Spinal cord (tissue), 10 donors: ENCODE measurements around the gene ARHGAP22. TPM values are rescaled to one million over a fixed set of nuclear protein-coding genes. Genes with fewer than 3 reads are reported as not detected.

Source experiments
- DNase-seq, 6 donors: peaks; one replicate each; pipeline versions ENCODE4 v3.0.0 to v3.0.0-alpha.2; 2013 to 2015; ENCODE audit warnings: low spot score in 6 of 6, low read depth in 4 of 6
- H3K27ac ChIP-seq: one replicate; pipeline ENCODE4 v1.5.1; 2013; ENCODE audit warnings: low read depth, low read length, control low read depth
- H3K27me3 ChIP-seq: one replicate; pipeline ENCODE4 v1.6.1; 2013; ENCODE audit warnings: low read length; ENCODE audit not compliant: control insufficient read depth, insufficient read depth
- H3K36me3 ChIP-seq: one replicate; pipeline ENCODE4 v1.6.1; 2013; ENCODE audit warnings: low read length; ENCODE audit not compliant: control insufficient read depth, insufficient read depth
- H3K4me1 ChIP-seq: one replicate; pipeline ENCODE4 v1.6.1; 2013; ENCODE audit warnings: low read length; ENCODE audit not compliant: control insufficient read depth, insufficient read depth
- H3K4me3 ChIP-seq: one replicate; pipeline ENCODE4 v1.5.1; 2013; ENCODE audit warnings: low read depth, low read length, control low read depth
- H3K9me3 ChIP-seq: one replicate; pipeline ENCODE4 v1.6.1; 2013; ENCODE audit warnings: low read length; ENCODE audit not compliant: control insufficient read depth, insufficient read depth
- WGBS: methylation state at CpG from one replicate; pipeline ENCODE4 v1.1.5; 2013; ENCODE audit warnings: missing lambda C conversion rate; ENCODE audit not compliant: insufficient coverage; 5-methylcytosine and 5-hydroxymethylcytosine counted together
- polyA plus RNA-seq, 2 donors: library from polyadenylated mRNA; unstranded; fragments of 120-200 nt; gene quantifications; one replicate each; pipeline ENCODE4 v1.2.1, GENCODE V29; 2013; ENCODE audit not compliant: insufficient read length in 2 of 2
- total RNA-seq, 2 donors: library from RNA; depleted of rRNA in 1 of 2; stranded (reverse); fragments of 120-200 nt in 1 of 2; fragments of >200 nt in 1 of 2; gene quantifications; one replicate each; pipeline versions ENCODE4 v1.2.3 to v1.2.4, GENCODE V29; 2013 to 2014
- donor health status: healthy.

ARHGAP22 gene
- total and polyA plus RNA-seq, 4 donors = 6.2 to 13.2 (median 11.9) TPM

DNA sequence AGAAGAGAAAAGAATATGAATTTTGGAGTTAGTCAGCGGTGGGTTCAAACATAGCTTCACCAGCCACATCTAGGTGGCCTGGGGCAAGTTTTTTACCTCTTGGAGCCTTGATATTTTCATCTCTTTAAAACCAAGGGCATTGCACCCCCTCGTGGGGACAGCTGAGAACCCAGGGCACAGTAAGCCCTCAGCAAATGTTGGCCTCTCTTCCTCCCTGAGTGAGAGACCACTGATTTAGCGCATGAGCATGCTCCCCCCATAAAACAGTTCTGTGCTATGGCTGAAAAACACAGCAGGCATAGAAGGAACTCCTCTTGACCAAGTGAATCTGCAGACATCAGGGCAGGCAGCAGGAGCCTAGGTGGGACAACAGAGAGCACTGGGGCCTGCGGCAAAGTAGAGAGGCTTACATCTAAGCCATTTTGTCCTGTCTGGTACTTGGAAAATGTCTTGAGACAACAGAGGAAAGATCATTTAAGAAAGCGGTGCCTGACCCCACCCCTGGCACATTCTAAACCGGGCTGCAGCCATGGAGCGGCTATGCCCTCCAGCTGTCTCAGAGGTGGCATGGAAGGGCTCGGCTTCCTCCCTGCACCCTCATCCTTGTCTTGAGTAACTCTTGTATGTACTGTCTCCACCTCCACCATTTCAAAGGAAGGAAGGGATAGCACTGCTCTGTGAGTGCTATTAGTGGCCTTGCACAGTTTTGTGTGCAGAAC lies 94.7 kb downstream of the ARHGAP22 start:
- Histone ChIP-seq H3K27ac (no peak overlapping the region), H3K36me3 (no peaks in the 10 kb centered on the region), H3K4me3 (no peak overlapping the region), H3K4me1 (peaks cover 13% of the 10 kb centered on the region), H3K27me3 (no peaks in the 10 kb centered on the region), H3K9me3 (peaks cover 8% of the 10 kb centered on the region)
- no peak for DNase-seq
- WGBS = 80% methylated on average over 6 of the region's 8 CpGs

DNA sequence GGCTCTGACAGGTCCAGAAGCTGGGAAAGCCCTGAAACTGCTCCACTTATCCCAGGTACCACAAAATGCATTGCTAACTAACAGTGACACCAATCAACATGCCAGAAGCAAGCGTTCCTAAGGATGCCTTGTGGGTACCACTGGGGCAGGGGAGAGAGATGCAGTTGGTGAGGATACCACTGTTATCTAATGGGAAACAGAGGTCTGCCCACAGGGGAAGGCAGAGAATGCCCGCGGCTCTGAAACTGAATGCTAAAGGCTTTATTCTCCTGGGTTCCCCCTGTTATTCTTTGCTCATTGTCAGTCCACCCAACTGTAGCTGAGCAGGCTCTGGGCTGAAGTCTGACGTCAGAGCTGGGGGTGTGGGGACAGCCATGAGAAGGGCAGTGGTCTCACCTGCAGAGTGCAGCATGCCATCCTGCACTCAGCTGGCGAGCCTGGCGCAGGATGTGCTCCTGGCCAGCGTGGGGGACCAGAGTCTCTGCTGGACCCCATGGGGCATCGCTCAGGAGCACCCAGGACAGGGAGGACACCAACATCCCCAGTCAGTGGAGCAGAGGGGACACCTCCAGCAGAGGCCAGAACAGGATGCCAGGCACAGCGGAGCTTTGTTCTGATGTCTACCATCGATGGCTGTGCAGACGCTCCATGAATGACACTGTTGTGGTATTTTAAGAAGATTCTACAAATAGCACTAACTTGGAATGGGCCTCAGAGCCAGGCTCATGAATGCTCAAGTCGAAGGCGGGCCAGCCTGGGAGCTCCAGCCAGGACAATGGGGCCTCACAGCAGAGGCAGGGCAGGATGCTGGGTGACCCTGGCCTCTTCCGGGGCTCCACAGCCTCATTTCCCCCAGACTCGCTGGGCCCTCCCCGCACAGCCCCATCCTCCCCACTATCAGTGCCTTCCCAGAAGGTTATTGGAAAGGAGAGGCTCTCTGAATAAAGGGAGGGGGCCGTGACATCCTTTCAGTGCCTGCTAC lies 95.8 kb downstream of the ARHGAP22 start:
- WGBS = 72% methylated on average over 13 of the region's 17 CpGs
- Histone ChIP-seq H3K27me3 (no peaks in the 10 kb centered on the region), H3K36me3 (no peaks in the 10 kb centered on the region), H3K4me1 (peaks cover 13% of the 10 kb centered on the region), H3K9me3 (peaks cover 2% of the 10 kb centered on the region), H3K27ac (no peak overlapping the region), H3K4me3 (no peak overlapping the region)
- DNase-seq = no peak

DNA sequence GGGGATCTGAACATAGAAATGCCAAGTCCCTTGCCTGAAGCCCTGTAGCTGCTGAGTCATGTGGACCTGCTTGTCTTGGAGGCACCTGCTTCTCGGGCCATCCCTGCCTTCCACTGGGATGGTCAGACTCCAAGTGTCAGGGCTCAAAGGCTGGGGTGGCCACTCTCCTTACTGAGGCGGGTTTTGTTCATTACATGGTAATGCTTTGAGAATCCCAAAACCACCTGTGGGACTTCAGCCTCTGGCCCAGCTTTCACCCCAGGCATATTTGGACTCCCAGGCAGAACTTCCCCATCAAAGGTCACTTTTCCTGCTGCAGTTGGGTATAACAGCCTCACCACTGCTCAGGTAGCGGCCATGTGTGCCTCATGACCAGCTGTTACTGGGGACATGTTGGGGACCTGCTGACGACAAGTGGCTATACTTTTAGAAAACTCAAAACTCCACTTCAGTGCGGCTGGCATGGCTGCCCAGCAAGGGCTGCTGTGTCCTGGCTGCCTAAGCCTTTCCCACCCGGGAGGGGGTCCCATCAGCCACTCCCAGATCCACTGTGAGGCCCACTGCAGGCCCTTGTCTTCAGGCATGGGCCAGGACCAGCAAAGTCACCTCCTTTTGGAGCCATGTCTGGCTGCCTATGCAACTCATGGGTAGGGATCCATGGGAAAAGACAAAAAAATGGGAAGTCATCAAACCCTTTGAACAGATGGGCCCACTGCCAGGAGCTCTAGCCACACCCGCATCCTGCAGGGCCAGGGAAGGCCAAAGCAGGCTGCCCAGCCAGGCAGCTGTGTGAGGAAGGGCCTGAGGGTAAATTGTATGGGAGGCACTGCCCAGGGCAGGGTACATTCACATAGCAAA lies 96.7 kb downstream of the ARHGAP22 start:
- Histone ChIP-seq H3K9me3 (no peaks in the 10 kb centered on the region), H3K27ac (no peak overlapping the region), H3K4me3 (no peak overlapping the region), H3K36me3 (no peaks in the 10 kb centered on the region), H3K4me1 (peaks cover 13% of the 10 kb centered on the region), H3K27me3 (no peaks in the 10 kb centered on the region)
- DNase-seq = no peak
- 92% methylated on average over 7 of the region's 7 CpGs for WGBS

DNA sequence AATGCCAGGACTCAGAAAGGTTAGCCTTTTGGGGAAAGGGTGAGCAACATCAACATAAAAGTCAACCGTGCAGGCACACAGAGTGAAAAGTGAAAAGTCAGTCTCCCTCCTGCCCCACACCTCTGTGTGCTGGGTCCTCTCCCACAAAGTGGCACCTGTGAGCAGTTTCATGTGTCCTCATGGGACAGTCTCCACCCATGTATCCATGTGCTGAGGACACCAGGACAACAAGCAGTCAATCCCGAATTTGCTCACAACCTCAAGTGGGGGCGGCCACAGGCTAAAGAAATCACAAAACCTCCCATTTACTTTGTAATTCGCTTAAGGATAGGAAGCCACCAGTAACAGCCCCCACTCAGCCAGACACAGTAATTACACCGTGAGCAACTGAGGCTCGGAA lies 97.4 kb downstream of the ARHGAP22 start:
- DNase-seq = no peak
- H3K4me1 ChIP-seq = peaks cover 13% of the 10 kb centered on the region
- H3K4me3 ChIP-seq = no peak overlapping the region
- no peaks in the 10 kb centered on the region for H3K9me3 ChIP-seq
- WGBS = 78% methylated on average over 1 of the region's 6 CpGs
- H3K36me3 ChIP-seq = no peaks in the 10 kb centered on the region
- H3K27me3 ChIP-seq = no peaks in the 10 kb centered on the region
- no peak overlapping the region for H3K27ac ChIP-seq

DNA sequence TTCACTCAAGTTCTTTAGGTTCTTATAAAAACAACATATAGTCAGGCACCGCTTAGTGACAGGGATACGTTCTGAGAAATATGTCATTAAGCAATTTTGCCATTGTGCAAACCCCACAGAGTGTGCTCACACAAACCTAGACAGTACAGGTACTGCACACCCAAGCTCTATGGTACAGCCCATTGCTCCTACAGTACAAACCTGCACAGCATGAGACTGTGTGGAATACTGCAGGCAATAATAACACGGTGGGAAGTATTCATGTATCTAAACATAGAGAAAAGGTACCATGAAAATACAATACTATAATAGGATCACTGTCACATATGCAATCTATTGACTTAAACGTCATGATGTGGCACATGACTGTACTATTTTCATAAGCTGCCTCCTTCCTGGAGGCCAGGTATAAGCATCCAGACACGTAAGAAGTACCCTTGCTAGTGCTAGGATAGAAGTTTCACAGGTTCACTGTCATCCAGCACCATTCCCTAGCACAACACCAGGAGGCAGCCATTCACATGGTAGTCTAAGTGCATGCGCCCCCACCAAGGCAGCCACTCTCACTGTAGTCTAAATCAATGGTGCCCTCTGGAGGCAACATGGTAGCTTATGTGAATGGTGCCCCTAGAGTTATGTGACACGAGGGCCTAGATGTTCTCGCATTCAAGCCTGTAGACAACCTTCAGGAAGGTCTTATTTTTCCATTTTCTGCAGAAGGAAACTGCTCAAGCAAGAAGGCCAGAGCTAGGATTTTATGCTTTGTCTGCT lies 98.5 kb downstream of the ARHGAP22 start:
- H3K27ac ChIP-seq = no peak overlapping the region
- H3K9me3 ChIP-seq = no peaks in the 10 kb centered on the region
- H3K36me3 ChIP-seq = no peaks in the 10 kb centered on the region
- H3K4me1 ChIP-seq = peaks cover 13% of the 10 kb centered on the region
- no peak for DNase-seq
- 95% methylated on average over 5 of the region's 8 CpGs for WGBS
- no peak overlapping the region for H3K4me3 ChIP-seq
- no peaks in the 10 kb centered on the region for H3K27me3 ChIP-seq

DNA sequence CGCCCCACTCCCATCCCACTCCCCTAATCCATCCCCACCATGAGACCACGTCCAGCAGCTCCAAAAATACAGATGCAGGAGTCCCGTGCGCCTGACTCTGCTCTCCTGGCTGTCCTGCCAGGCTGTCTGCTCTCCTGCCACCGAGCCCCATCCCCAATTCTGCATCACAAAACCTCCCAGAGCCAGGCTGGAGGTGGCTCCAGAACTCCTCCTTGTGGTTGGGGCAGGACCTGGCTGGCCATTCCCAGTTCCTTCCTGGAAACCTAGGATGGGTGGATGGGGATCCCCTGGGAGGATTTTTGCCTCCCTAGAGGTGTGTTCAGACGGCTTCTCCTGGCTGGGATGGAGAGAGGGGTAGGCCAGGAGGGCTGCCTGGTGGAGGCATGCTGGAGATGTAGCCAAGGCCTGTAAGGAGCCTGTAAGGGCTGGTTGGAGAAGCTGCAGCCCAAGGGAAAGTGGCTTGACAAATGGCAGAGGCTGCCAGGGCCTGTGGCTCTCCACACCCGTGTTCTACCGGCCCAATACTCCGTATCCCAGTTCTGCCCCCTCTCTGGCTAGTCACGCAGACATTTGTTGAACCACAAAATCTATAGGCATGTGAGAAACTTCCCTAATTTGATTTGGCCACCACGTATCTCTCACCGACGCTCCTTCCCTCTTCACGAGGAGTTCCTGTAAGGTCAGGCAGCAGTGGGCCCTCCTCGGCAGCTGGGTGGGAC lies 99.3 kb downstream of the ARHGAP22 start:
- H3K9me3 ChIP-seq = no peaks in the 10 kb centered on the region

DNA sequence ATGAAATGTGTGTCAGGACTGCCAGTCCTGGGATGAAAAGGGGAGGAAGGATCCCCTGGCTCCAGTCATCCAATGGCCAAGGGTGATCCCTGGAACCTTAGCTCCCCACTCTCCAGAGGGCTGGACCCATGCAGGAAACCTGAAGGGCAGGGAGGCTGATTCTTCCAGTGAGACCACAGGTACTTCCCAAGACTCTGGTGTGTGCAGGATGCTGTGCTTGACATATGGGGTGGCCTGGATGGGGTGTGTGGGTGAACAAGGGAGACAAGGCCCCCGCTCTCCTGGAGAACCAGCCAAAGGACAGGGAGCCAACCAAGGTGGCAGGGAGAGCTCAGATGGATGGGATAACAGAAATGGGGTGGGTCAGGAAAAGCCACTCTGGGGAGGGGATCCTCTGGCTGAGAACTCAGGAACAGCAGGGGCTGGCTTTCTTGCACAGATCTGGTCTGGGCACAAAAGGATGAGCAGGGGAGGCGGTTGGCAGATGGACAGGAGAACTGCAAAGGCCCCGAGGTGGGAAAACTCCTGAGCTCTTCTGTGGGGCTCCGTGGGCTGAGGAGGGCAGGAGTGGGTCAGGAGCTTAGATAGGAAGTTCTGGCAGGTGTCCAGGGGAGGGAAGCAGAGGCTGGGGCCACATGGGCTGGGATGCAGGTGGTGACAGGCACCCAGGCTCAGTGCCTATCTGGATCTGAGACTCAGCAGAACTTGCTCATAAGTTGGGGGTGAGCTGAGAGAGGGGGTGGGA lies 100.6 kb downstream of the ARHGAP22 start:
- no peaks in the 10 kb centered on the region for H3K27me3 ChIP-seq
- 80% methylated on average over 4 of the region's 4 CpGs for WGBS
- H3K36me3 ChIP-seq = no peaks in the 10 kb centered on the region
- peaks cover 9% of the 10 kb centered on the region for H3K4me1 ChIP-seq
- no peak overlapping the region for H3K4me3 ChIP-seq
- no peak overlapping the region for H3K27ac ChIP-seq
- H3K9me3 ChIP-seq = no peaks in the 10 kb centered on the region
- DNase-seq = no peak

More for the DNA sequence above, 99.3 kb downstream of the ARHGAP22 start:
- WGBS = 75% methylated on average over 14 of the region's 15 CpGs
- peaks cover 13% of the 10 kb centered on the region for H3K4me1 ChIP-seq
- H3K4me3 ChIP-seq = no peak overlapping the region
- H3K27ac ChIP-seq = no peak overlapping the region
- DNase-seq = no peak
- no peaks in the 10 kb centered on the region for H3K27me3 ChIP-seq
- no peaks in the 10 kb centered on the region for H3K36me3 ChIP-seq

DNA sequence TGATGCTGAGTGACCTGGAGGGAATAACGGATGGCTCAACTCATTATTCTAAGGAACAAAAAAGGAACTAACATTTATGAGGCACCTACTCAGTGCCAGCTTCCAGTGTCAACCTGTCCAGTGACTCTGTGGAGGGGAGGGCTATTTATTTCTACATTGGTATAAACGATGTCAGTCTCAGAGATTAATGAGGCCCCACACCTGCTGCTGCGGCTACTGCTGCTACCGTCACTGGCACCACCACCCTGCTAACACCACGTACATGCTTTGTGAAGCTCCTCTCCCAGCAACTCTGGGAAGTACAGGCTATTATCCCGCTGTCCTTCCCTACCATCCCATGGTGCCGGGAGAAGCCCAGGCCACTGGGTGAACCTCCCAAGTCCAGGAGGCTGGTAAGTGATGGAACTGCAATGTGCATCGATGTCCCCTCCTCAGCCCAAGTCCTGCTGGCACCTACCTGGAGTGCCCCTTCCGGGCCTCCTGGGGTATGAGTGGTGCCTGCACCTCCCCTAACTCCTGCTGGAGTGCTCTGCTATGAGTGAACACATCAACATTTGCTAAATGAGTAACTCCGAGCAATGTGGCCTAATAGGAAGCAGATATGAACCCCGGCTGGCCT lies 101.5 kb downstream of the ARHGAP22 start:
- no peak for DNase-seq
- H3K4me1 ChIP-seq = no peaks in the 10 kb centered on the region
- 78% methylated on average over 6 of the region's 11 CpGs for WGBS

More for the DNA sequence above, 101.5 kb downstream of the ARHGAP22 start:
- no peaks in the 10 kb centered on the region for H3K36me3 ChIP-seq
- H3K27ac ChIP-seq = no peak overlapping the region
- no peak overlapping the region for H3K4me3 ChIP-seq
- H3K27me3 ChIP-seq = no peaks in the 10 kb centered on the region
- H3K9me3 ChIP-seq = no peaks in the 10 kb centered on the region
